GM12878 (cell line): ENCODE results near the gene RERE. TPM values are rescaled to one million over a fixed set of nuclear protein-coding genes. Genes with fewer than 3 reads are reported as not detected.

ENCODE experiments used
- NR2C2 ChIP-seq: IDR thresholded peaks from 2 replicates; pipeline ENCODE4 v1.6.1; 2011; ENCODE audit warnings: borderline replicate concordance, low read depth; ENCODE audit not compliant: control insufficient read depth, insufficient read length
- SIX5 ChIP-seq: IDR thresholded peaks from 2 replicates; pipeline ENCODE4 v1.6.1; 2011; ENCODE audit warnings: mild to moderate bottlenecking, low read depth, low read length, moderate library complexity; ENCODE audit not compliant: severe bottlenecking
- polyA plus RNA-seq, 11 experiments: library from polyadenylated mRNA; depleted of rRNA in 4 of 11; unstranded in 6 of 11; stranded (reverse) in 5 of 11; fragments of >200 nt; fragmentation: Nextera tagmentation in 4 of 11; fragmentation: Illumina TruSeq in 1 of 11; extraction: Ambion mirVana in 4 of 11; extraction: Trizol in 1 of 11; gene quantifications; 1 replicate in 1 of 11; 2 replicates in 10 of 11; pipeline versions ENCODE4 v1.2.1 to v1.2.3, GENCODE V29; 2011 to 2016; ENCODE audit warnings: inconsistent platforms in 2 of 11, missing spikeins in 2 of 11, low read depth in 1 of 11
- total RNA-seq, 4 experiments: library from RNA; depleted of rRNA in 3 of 4; stranded (reverse); fragments of >200 nt in 3 of 4; fragmentation: Illumina TruSeq in 1 of 4; extraction: Trizol in 1 of 4; gene quantifications; 2 replicates each; pipeline versions ENCODE4 v1.2.1 to v1.2.3, GENCODE V29; 2013 to 2021
- TF ChIP-seq, protein P1 (sequence below): fragments of 450-650 bp; IDR thresholded peaks from 2 replicates; pipeline ENCODE4 v1.6.1; 2017; ENCODE audit warnings: mild to moderate bottlenecking
- TF ChIP-seq, protein P2 (sequence below): fragments of 450-650 bp; conservative IDR thresholded peaks from 2 replicates; pipeline ENCODE4 v1.6.1; 2017; ENCODE audit warnings: mild to moderate bottlenecking, moderate library complexity
- TF ChIP-seq, protein P3 (sequence below): fragments of 450-650 bp; IDR thresholded peaks from 2 replicates; pipeline ENCODE4 v1.6.1; 2017; ENCODE audit warnings: mild to moderate bottlenecking, moderate library complexity

The RERE gene
- total and polyA plus RNA-seq, 10 of the 15 experiments (the other 5 are each of a cell fraction or from before 2014, with no cell fraction given), result 5.2 to 60.5 (median 20.2) TPM

DNA sequence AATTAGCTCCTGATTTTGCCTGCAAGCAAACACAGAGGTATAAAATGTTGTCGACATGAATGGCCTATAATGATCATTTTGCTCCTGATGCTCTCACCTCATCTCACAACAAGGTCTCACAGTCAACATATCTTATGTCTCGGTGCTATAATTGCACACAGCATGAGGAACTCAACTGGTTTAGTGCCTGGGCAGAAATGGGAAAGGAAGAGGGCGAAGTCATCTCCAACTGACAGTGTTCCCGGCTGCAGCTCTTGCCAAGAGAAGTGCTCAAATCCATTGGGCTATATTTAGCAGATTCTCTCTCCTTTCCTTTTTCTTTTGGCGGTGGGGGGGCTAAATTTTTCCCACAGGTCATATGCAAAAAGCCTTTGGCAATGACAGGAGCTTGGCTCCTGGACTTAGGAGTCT lies 446.5 kb downstream of the RERE start (continued):
- TF ChIP-seq, protein P1, sequence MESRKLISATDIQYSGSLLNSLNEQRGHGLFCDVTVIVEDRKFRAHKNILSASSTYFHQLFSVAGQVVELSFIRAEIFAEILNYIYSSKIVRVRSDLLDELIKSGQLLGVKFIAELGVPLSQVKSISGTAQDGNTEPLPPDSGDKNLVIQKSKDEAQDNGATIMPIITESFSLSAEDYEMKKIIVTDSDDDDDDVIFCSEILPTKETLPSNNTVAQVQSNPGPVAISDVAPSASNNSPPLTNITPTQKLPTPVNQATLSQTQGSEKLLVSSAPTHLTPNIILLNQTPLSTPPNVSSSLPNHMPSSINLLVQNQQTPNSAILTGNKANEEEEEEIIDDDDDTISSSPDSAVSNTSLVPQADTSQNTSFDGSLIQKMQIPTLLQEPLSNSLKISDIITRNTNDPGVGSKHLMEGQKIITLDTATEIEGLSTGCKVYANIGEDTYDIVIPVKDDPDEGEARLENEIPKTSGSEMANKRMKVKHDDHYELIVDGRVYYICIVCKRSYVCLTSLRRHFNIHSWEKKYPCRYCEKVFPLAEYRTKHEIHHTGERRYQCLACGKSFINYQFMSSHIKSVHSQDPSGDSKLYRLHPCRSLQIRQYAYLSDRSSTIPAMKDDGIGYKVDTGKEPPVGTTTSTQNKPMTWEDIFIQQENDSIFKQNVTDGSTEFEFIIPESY, result no peak
- TF ChIP-seq, protein P2, sequence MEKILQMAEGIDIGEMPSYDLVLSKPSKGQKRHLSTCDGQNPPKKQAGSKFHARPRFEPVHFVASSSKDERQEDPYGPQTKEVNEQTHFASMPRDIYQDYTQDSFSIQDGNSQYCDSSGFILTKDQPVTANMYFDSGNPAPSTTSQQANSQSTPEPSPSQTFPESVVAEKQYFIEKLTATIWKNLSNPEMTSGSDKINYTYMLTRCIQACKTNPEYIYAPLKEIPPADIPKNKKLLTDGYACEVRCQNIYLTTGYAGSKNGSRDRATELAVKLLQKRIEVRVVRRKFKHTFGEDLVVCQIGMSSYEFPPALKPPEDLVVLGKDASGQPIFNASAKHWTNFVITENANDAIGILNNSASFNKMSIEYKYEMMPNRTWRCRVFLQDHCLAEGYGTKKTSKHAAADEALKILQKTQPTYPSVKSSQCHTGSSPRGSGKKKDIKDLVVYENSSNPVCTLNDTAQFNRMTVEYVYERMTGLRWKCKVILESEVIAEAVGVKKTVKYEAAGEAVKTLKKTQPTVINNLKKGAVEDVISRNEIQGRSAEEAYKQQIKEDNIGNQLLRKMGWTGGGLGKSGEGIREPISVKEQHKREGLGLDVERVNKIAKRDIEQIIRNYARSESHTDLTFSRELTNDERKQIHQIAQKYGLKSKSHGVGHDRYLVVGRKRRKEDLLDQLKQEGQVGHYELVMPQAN, result no peak
- TF ChIP-seq NR2C2 (no peak), SIX5 (no peak)
- TF ChIP-seq, protein P3, sequence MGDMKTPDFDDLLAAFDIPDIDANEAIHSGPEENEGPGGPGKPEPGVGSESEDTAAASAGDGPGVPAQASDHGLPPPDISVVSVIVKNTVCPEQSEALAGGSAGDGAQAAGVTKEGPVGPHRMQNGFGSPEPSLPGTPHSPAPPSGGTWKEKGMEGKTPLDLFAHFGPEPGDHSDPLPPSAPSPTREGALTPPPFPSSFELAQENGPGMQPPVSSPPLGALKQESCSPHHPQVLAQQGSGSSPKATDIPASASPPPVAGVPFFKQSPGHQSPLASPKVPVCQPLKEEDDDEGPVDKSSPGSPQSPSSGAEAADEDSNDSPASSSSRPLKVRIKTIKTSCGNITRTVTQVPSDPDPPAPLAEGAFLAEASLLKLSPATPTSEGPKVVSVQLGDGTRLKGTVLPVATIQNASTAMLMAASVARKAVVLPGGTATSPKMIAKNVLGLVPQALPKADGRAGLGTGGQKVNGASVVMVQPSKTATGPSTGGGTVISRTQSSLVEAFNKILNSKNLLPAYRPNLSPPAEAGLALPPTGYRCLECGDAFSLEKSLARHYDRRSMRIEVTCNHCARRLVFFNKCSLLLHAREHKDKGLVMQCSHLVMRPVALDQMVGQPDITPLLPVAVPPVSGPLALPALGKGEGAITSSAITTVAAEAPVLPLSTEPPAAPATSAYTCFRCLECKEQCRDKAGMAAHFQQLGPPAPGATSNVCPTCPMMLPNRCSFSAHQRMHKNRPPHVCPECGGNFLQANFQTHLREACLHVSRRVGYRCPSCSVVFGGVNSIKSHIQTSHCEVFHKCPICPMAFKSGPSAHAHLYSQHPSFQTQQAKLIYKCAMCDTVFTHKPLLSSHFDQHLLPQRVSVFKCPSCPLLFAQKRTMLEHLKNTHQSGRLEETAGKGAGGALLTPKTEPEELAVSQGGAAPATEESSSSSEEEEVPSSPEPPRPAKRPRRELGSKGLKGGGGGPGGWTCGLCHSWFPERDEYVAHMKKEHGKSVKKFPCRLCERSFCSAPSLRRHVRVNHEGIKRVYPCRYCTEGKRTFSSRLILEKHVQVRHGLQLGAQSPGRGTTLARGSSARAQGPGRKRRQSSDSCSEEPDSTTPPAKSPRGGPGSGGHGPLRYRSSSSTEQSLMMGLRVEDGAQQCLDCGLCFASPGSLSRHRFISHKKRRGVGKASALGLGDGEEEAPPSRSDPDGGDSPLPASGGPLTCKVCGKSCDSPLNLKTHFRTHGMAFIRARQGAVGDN, result no peak
